Osteoblast (primary cell): ENCODE measurements around the gene CLDN18. TPM values are rescaled to one million over a fixed set of nuclear protein-coding genes. Genes with fewer than 3 reads are reported as not detected.

Experiments
- DNase-seq: peaks from one replicate; pipeline ENCODE4 v3.0.0; 2011; ENCODE audit warnings: low spot score, mixed read lengths; ENCODE audit not compliant: insufficient read length; ENCODE audit errors: missing footprints
- H2AFZ ChIP-seq: 2 replicates; pipeline ENCODE4 v1.6.0; 2011; ENCODE audit warnings: mild to moderate bottlenecking, low read length
- H3K27ac ChIP-seq: 2 replicates; pipeline ENCODE4 v1.5.1; 2011; ENCODE audit warnings: mild to moderate bottlenecking, low read depth, low read length, moderate library complexity
- H3K27me3 ChIP-seq: 2 replicates; pipeline ENCODE4 v1.6.0; 2012; ENCODE audit warnings: mild to moderate bottlenecking, control low read depth, inconsistent platforms, low read length, moderate library complexity; ENCODE audit not compliant: insufficient read depth
- H3K36me3 ChIP-seq: 2 replicates; pipeline ENCODE4 v1.5.1; 2011; ENCODE audit warnings: mild to moderate bottlenecking, low read length, control low read depth, moderate library complexity; ENCODE audit not compliant: insufficient read depth
- H3K4me1 ChIP-seq: 2 replicates; pipeline ENCODE4 v1.5.1; 2011; ENCODE audit warnings: mild to moderate bottlenecking, low read length, control low read depth, moderate library complexity; ENCODE audit not compliant: insufficient read depth
- H3K4me2 ChIP-seq: 2 replicates; pipeline ENCODE4 v1.6.0; 2011; ENCODE audit warnings: mild to moderate bottlenecking, low read length; ENCODE audit not compliant: insufficient read depth
- H3K4me3 ChIP-seq: fragments of 200-600 bp; sonication (generic); 3 replicates; pipeline ENCODE4 v1.5.1; 2012; ENCODE audit warnings: mild to moderate bottlenecking, low read length, inconsistent platforms; ENCODE audit not compliant: insufficient read depth
- H3K79me2 ChIP-seq: 2 replicates; pipeline ENCODE4 v1.6.0; 2012; ENCODE audit warnings: mild to moderate bottlenecking, low read length, control low read depth, inconsistent platforms; ENCODE audit not compliant: insufficient read depth
- H3K9me3 ChIP-seq: 2 replicates; pipeline ENCODE4 v1.5.1; 2011; ENCODE audit warnings: low read depth, low read length, control low read depth
- H4K20me1 ChIP-seq: 2 replicates; pipeline ENCODE4 v1.6.0; 2012; ENCODE audit warnings: mild to moderate bottlenecking, low read length, control low read depth; ENCODE audit not compliant: insufficient read depth
- total RNA-seq: library from RNA; depleted of rRNA; stranded (reverse); fragments of >200 nt; gene quantifications from 2 replicates; pipeline ENCODE4 v1.2.3, GENCODE V29; 2012
- TF ChIP-seq, protein P1 (sequence below): IDR thresholded peaks from 2 replicates; pipeline ENCODE4 v1.5.1; 2011; ENCODE audit warnings: mild to moderate bottlenecking, low read depth, low read length, moderate library complexity; ENCODE audit errors: extremely low read depth

The CLDN18 gene
- total RNA-seq, 1 donor: not detected

GRCh38 chr3:138063416-138063815 lies 53.5 kb downstream of the CLDN18 start:
- H2AFZ ChIP-seq: no peak overlapping the region
- H3K27me3 ChIP-seq: no peaks in the 10 kb centered on the region
- no peaks in the 10 kb centered on the region for H3K79me2 ChIP-seq
- no peak overlapping the region for H3K4me3 ChIP-seq
- no peaks in the 10 kb centered on the region for H4K20me1 ChIP-seq
- DNase-seq: peak; percentile 73
- TF ChIP-seq, protein P1, sequence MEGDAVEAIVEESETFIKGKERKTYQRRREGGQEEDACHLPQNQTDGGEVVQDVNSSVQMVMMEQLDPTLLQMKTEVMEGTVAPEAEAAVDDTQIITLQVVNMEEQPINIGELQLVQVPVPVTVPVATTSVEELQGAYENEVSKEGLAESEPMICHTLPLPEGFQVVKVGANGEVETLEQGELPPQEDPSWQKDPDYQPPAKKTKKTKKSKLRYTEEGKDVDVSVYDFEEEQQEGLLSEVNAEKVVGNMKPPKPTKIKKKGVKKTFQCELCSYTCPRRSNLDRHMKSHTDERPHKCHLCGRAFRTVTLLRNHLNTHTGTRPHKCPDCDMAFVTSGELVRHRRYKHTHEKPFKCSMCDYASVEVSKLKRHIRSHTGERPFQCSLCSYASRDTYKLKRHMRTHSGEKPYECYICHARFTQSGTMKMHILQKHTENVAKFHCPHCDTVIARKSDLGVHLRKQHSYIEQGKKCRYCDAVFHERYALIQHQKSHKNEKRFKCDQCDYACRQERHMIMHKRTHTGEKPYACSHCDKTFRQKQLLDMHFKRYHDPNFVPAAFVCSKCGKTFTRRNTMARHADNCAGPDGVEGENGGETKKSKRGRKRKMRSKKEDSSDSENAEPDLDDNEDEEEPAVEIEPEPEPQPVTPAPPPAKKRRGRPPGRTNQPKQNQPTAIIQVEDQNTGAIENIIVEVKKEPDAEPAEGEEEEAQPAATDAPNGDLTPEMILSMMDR: no peak
- no peak overlapping the region for H3K4me2 ChIP-seq
- no peak overlapping the region for H3K27ac ChIP-seq
- H3K9me3 ChIP-seq: no peaks in the 10 kb centered on the region
- peaks cover 12% of the 10 kb centered on the region for H3K4me1 ChIP-seq
- peaks cover 61% of the 10 kb centered on the region for H3K36me3 ChIP-seq

- no peaks in the 10 kb centered on the region for H3K27me3 ChIP-seq
- H3K4me3 ChIP-seq: no peak overlapping the region
- peaks cover 62% of the 10 kb centered on the region for H3K36me3 ChIP-seq
- H3K4me1 ChIP-seq: peaks cover 12% of the 10 kb centered on the region
- TF ChIP-seq, protein P1: no peak
- H4K20me1 ChIP-seq: peaks cover 2% of the 10 kb centered on the region
- no peak for DNase-seq
- no peak overlapping the region for H3K4me2 ChIP-seq
- H3K9me3 ChIP-seq: no peaks in the 10 kb centered on the region
- no peaks in the 10 kb centered on the region for H3K79me2 ChIP-seq
- H3K27ac ChIP-seq: no peak overlapping the region
- no peak overlapping the region for H2AFZ ChIP-seq
These were observed 56.0 kb downstream of the CLDN18 start for GRCh38 chr3:138065949-138066348.

DNA sequence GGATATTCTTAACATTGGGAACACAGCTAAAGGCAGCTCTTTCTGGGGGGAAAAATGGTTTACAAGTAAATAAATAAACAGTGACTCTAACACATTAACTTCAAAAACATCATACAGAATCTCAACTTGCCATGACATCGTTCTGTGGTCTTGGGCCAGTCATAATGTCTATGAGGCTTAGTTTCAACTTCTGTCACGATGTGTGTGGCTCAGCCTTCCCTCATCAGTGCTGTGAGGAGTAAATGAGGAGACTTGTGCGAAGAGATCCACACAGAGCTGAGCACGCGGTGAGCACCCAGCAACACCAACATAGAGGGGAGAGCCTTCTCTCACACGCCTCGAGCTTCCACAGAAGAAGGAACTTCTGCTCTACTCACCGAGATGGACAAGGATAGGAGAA lies 56.4 kb downstream of the CLDN18 start:
- Histone ChIP-seq H3K27ac (no peak overlapping the region), H2AFZ (no peak overlapping the region), H3K9me3 (no peaks in the 10 kb centered on the region), H3K4me1 (peaks cover 12% of the 10 kb centered on the region), H3K27me3 (no peaks in the 10 kb centered on the region), H4K20me1 (peaks cover 3% of the 10 kb centered on the region), H3K4me2 (no peak overlapping the region), H3K4me3 (no peak overlapping the region), H3K79me2 (no peaks in the 10 kb centered on the region), H3K36me3 (peaks cover 59% of the 10 kb centered on the region)
- DNase-seq: no peak
- TF ChIP-seq, protein P1: no peak

GRCh38 chr3:138066972-138067371 lies 57.0 kb downstream of the CLDN18 start:
- Histone ChIP-seq H3K79me2 (no peaks in the 10 kb centered on the region), H3K27ac (no peak overlapping the region), H3K36me3 (peaks cover 58% of the 10 kb centered on the region), H3K4me3 (no peak overlapping the region), H3K27me3 (no peaks in the 10 kb centered on the region), H4K20me1 (peaks cover 8% of the 10 kb centered on the region), H3K4me2 (no peak overlapping the region), H3K9me3 (no peaks in the 10 kb centered on the region), H2AFZ (no peak overlapping the region), H3K4me1 (peaks cover 11% of the 10 kb centered on the region)
- DNase-seq: no peak
- TF ChIP-seq, protein P1: no peak
